GM12873 (cell line): ENCODE results near the gene MYO1B.

Experiments
- TF ChIP-seq, protein P1 (sequence below): IDR thresholded peaks from 2 replicates; pipeline ENCODE4 v1.5.1; 2012; ENCODE audit warnings: low read depth, mild to moderate bottlenecking, moderate library complexity, low read length, control low read depth; ENCODE audit not compliant: insufficient read depth; ENCODE audit errors: missing control alignments

Gene MYO1B

GRCh38 chr2:191280834-191281756 lies 35.9 kb downstream of the MYO1B start:
- TF ChIP-seq, protein P1, sequence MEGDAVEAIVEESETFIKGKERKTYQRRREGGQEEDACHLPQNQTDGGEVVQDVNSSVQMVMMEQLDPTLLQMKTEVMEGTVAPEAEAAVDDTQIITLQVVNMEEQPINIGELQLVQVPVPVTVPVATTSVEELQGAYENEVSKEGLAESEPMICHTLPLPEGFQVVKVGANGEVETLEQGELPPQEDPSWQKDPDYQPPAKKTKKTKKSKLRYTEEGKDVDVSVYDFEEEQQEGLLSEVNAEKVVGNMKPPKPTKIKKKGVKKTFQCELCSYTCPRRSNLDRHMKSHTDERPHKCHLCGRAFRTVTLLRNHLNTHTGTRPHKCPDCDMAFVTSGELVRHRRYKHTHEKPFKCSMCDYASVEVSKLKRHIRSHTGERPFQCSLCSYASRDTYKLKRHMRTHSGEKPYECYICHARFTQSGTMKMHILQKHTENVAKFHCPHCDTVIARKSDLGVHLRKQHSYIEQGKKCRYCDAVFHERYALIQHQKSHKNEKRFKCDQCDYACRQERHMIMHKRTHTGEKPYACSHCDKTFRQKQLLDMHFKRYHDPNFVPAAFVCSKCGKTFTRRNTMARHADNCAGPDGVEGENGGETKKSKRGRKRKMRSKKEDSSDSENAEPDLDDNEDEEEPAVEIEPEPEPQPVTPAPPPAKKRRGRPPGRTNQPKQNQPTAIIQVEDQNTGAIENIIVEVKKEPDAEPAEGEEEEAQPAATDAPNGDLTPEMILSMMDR = no peak

DNA sequence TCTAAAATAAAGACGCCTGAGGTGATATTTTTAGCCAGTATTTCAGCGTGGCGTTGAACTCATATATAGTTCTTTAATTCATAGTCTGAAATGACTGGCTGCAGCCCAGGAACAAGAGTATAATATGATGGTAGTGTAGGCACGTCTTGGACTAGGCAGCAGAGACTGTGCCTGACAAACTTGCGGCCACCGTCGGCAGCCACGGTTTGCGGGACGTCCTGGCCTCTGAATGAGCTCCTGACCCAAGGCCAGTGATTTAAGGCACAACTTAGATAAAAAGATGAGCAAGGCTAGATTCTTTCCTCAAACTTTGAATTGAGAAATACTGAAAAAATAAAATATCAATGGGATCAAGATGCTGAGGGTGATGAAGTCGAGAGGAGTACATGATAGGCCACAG lies 40.0 kb downstream of the MYO1B start:
- TF ChIP-seq, protein P1 = no peak

DNA sequence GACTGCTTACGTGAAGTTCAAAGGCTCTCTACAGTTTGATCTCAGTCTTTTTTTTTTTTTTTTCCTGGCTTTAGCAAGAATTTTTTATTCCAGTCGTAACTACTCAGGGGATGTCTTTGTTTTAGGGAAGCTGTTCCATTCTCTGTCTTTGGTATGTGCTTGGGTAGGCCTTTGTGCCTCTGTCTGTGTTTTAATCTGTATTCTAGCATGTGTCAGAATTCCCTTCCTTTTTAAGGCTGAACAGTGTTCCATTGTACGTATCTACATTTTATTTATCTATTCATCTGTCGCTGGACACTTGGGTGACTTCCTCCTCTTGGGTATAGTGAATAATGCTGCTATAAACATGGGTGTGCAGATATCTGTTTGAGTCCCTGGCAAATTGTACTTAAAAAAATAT lies 42.6 kb downstream of the MYO1B start:
- TF ChIP-seq, protein P1 = no peak

DNA sequence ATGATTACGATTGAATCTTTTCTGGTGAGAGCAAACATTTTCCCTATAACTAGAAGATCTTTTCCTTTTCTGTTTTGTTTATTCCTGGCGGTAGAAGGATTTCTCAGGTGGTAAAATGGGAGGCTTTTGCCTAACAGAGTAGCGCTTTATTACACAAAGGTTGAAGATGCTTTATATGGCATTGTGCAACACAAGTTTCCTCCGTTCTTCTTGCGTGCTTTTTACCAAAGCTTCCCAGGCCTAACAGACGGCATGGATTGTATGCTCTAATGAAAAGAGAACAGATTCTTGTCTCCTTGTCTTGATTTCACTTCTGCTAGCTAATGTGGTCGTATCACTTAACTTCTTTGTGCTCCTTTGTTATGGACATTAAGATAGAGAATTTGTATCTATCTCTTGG lies 43.8 kb downstream of the MYO1B start:
- TF ChIP-seq, protein P1 = no peak

DNA sequence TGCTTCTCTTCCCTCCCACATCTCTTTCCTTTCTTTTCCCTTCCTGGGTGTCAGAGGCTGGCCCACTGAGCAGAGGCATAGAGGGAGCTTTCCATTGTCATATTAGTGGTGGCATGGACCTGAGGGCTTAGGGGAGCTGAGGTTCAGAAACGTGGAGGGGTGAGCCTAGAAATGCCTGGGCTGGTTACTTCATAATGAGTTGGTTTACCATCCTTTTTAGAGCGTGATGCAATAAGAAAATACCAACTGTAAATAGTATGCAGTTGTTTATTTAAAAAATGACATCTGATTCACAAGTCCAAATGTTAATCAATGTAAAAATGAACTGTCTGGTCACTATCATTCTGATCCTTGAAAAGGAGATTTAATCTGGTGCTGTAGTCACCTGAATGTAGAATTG lies 46.3 kb downstream of the MYO1B start:
- TF ChIP-seq, protein P1 = no peak

DNA sequence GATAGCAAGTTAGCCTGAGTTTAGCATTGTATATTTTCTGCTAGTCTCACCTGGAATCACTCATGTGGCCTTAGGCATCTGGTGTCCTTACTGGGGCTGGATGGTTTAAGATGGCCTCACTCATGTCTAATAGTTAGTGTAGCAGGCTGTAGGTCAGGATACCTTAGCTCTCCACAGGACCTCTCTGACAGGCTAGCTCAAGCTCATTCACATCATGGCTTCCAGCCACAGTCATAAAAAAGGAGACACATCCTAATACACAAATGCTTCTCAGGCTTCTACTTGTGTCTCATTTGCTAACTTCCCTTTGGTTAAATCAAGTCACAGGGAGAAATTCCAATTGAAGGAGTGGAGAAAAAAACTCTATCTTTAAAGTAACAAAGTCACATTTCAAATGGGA lies 47.7 kb downstream of the MYO1B start:
- TF ChIP-seq, protein P1 = no peak

DNA sequence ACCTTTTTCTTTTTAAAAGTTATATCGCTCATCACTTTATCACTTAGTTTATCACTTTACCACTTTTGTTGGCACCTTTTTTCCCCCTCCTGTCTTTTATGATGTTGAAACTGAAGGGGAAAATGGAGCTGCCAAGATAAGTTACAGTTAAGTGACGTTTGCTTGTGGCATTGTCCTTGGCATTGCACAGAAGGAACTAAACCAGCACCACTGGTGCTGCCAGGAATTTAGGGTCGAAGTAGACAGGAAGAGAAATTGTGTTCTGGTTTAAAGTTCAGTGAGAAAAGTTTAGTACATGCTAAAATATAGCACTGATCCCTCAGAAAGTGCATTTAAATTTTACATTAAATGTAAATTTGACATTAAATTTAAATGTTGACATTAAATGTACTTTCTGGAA lies 49.9 kb downstream of the MYO1B start:
- TF ChIP-seq, protein P1 = no peak
